GM21576 (cell line): Measurements from ENCODE around the gene ST3GAL3.
"Not testable (repeated sequence)": the region's sequence is repeated elsewhere in the genome, so short reads cannot be mapped to it uniquely, and the experiment has no call there.

Experiments
- ATAC-seq: cut with Tn5 transposase; IDR thresholded peaks from one replicate; pipeline ENCODE4 v1.9.1; 2021; ENCODE audit warnings: mild to moderate bottlenecking, moderate library complexity; ENCODE audit not compliant: unreplicated experiment

Gene ST3GAL3

GRCh38 chr1:43817304-43817939 lies 110.1 kb downstream of the ST3GAL3 start:
- ATAC-seq, result no peak

DNA sequence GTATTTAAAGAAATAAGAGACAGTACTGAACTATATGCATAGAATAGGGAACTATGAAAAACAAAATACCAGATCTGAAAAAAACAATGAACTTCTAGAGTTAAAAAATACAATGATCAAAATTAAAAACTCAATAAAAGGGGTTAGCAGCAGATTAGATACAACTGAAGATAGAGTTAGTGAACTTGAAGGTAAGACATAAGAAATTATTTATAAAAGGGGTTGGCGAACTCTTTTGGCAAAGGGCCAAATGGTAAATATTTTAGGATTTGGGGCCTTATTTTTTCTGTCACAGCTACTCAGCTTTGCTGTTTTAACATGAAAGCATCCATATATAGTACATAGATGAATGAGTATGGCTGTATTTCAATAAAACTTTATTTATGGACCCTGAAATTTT lies 111.4 kb downstream of the ST3GAL3 start:
- ATAC-seq, result no peak

GRCh38 chr1:43819357-43819756 lies 112.0 kb downstream of the ST3GAL3 start:
- no peak for ATAC-seq

- no peak for ATAC-seq
Measured at GRCh38 chr1:43821471-43821870, 114.1 kb downstream of the ST3GAL3 start.

DNA sequence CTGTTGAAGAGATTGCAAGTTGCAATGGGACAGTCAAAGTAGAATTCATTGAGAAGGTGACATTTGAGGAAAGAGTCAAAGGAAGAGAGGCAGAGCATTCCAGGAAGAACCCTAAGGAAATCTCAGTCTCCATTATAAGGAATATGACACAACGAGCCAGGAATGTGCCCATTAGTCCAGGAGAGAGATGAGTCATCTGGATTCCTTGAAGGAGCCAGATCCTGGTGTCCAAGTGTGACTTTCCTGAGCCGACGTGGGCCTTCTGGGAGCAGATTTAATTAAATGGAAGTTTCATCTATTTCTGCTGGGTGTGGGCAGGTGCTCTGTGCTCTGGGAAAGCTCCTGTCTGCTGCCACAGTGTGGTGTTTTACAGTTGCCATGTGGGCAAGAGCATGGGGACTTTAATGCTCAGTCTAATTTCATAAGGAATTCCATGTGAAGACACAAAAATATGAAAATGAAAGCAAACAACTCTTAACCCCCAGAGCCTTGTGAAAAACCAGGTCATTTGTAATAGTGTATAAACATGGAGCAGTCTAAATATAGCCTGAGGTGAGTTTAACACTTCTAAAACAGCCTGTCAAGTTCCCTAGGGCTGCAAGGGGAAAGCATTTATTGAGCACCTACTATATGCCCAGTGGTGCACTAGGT lies 114.8 kb downstream of the ST3GAL3 start:
- no peak for ATAC-seq

DNA sequence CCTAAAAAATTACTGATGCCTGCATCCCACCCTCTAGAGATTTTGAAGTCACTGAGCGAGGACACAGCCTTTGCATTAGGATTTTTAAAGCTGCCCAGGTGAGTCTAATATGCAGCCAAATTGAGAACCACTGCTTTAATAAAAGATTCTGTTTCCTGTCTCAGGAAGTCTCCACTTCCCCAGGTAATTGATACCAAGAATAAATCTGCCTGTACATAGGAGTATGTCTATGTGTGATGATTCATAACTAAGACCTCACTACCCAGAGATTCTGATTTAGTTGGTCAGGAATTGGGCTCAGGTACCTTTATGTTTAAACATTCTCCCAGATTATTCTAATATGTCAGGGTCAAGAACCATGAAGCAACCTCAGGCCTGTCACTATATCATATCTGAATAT lies 117.5 kb downstream of the ST3GAL3 start:
- ATAC-seq, result no peak

DNA sequence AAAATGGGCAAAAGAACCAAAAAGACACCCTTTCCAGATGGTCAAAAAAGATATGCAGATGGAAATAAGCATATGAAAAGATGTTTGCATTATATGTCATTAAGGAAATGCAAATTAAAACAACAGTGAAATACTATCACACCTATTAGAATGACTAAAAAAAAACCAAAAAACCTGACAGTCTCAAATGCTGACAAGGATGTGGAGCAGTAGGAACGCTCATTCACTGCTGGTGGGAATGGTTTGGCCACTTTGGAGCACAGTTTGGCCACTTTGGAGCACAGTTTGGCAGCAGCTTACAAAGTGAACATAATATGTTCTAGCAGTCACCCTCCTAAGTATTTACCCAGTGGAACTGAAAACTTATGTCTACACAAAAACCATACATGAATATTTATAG lies 121.2 kb downstream of the ST3GAL3 start:
- ATAC-seq, result no peak

DNA sequence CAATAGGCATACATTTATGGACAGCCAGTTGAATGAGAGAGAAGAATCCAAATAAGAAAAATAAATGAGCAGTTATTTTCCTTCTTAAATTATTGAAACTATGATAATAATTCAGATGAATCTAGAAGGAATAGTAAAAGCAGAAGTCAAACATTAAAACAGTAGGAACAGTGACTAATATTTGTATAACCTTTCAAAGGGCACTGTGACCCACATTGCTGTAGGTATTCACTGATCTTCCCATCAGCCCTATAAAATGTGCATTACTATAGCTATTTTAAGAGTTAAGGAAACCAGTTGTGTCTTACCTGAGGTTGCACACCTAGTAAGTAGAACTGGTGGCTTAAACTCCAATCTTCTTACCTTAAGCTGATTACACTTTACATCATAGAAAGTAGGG lies 123.5 kb downstream of the ST3GAL3 start:
- no peak for ATAC-seq

DNA sequence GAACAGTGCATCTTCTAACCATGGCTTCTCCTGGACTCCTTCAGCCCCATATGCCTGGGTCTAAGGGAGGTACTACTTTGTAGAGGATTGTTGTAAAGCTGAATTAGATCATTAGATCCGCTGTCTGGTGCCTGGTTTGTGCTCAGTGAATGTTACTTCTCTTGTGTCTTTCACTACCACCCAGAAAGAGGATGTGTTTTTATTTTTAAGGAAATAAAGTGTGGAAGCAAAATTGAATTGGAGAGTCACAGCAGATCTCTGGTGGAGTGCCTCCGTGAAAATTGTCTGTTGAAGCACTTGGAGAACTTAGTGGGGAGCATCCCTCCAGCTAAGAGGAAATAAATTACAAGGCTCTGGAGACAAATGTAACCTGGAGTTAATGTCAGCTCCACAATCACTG lies 124.5 kb downstream of the ST3GAL3 start:
- ATAC-seq, result no peak

DNA sequence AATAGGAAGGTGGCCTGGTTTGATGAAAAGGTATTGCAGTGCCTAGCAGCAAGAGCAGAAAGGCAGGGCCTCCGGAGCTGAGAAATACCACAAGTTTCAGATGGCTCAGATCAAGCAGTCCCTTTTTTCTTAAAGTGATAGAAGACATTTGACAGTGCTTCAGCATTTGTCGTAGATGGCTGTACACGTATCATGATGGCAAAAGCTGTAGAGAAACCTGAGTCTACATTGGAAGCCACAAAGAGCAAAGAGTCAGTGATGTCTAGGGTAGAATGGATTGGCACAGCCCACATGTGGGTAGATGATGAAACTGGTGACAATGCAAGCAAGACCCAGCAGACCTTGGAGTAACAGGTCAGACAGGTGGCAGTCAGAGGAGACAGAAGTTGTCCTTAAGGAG lies 124.9 kb downstream of the ST3GAL3 start:
- no peak for ATAC-seq

GRCh38 chr1:43832998-43833397 lies 125.7 kb downstream of the ST3GAL3 start:
- no peak for ATAC-seq

GRCh38 chr1:43833902-43834279 lies 126.6 kb downstream of the ST3GAL3 start:
- not testable (repeated sequence) for ATAC-seq

- no peak for ATAC-seq
Measured at GRCh38 chr1:43834280-43835081, 127.1 kb downstream of the ST3GAL3 start.

GRCh38 chr1:43835082-43836021 lies 128.0 kb downstream of the ST3GAL3 start:
- ATAC-seq, result no peak

DNA sequence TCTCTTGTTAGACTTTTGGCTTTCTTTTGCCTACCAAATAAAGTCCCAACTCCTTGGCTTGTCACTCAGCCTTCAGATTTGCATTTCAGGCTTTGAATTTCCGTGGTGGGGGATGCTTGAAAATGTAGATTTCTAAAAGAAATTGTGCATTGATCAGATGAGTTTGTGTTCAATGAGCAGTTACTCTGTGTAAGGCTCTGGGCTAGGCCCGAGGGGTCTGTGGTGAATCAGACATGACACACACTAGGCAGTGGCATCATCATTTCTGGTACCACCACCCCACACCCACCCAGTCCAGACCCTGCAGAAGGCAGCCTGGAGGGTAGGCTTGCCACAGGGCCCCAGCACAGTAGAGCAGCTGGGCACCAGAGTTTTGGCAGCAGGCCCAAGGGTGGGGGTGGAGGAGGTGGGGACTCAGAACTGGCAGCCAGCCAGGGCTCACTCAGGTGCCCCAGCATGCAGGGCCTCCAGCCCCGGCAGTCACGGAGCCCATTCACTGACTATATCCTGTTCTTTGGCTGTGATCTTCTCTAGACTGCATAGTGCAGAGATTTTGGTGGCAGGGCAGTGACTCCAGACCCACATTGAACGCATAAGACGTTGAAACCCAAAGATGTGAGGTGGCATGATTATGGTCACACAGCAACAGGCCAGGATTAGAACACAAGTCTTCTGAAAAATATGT lies 129.1 kb downstream of the ST3GAL3 start:
- peak; percentile 45 for ATAC-seq

GRCh38 chr1:43839056-43839455 lies 131.7 kb downstream of the ST3GAL3 start:
- no peak for ATAC-seq

DNA sequence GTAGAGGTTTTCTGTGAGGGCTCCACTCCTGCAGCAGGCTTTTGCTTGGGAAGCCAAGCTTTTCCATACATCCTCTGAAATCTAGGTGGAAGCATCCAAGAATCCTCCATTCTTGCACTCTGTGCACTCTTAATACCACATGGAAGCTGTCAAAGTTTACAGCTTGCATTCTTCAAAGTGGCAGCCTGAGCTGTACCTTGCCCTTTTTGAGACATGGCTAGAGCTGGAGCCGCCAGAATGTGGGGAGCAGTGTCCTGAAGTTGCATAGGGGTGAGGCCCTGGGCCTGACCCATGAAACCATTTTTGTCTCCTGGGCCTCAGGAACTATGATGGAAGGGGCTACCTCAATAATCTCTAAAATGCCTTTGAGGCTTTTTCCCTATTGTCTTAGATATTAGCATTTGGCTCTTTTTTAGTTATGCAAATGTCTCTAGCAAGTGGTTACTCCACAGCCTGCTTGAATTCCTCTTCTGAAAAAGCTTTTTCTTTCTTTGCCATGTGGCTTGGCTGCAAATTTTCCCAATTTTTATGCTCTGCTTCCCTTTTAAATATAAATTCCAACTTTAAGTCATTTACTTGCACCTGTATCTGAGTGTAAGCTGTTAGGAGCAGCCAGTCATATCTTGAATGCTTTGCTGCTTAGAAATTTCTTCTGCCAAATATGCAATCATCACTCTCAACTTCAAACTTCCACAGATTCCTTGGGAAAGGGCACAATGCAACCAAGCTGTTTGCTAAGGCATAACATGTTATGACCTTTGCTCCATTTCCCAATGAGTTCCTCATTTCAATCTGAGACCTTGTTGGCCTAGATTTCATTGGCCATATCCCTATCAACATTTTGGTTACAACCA lies 134.2 kb downstream of the ST3GAL3 start:
- no peak for ATAC-seq

DNA sequence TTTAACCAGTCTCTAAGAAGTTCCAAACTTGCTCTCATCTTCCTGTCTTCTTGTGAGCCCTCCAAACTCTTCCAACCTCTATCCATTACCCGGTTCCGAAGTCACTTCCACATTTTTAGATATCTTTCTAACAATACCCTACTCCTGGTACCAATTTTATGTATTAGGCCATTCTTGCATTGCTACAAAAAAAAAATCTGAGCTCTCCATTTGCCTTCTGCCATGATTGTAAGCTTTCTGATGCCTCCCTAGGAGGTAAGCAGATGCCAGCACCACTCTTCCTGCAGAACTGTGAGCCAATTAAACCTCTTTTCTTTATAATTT lies 134.8 kb downstream of the ST3GAL3 start:
- ATAC-seq, result no peak

GRCh38 chr1:43843684-43844083 lies 136.3 kb downstream of the ST3GAL3 start:
- ATAC-seq, result no peak

DNA sequence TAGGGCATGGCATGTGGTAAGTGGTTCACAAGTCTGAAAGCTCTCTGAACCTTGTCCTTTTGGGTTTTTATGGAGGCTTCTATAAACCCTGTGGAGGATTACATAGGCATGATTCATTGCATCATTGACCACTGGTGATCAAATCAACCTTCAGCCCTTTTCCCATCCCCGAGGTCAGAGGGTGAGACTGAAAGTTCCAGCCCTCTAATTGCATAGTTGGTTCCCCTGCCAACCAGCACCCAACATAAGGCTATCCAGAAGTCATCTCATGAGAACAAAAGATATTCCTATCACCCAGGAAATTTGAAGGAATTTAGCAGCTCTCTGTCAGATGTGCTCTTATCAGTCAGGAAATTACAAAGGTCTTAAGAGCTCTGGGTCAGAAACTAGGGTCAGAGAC lies 136.8 kb downstream of the ST3GAL3 start:
- ATAC-seq, result no peak
